ENCODE results near the gene TAF4. TPM values are rescaled to one million over a fixed set of nuclear protein-coding genes. Genes with fewer than 3 reads are reported as not detected.

The TAF4 gene
- total and polyA plus RNA-seq, 2 donors, result 3.4 to 12.0 TPM

DNA sequence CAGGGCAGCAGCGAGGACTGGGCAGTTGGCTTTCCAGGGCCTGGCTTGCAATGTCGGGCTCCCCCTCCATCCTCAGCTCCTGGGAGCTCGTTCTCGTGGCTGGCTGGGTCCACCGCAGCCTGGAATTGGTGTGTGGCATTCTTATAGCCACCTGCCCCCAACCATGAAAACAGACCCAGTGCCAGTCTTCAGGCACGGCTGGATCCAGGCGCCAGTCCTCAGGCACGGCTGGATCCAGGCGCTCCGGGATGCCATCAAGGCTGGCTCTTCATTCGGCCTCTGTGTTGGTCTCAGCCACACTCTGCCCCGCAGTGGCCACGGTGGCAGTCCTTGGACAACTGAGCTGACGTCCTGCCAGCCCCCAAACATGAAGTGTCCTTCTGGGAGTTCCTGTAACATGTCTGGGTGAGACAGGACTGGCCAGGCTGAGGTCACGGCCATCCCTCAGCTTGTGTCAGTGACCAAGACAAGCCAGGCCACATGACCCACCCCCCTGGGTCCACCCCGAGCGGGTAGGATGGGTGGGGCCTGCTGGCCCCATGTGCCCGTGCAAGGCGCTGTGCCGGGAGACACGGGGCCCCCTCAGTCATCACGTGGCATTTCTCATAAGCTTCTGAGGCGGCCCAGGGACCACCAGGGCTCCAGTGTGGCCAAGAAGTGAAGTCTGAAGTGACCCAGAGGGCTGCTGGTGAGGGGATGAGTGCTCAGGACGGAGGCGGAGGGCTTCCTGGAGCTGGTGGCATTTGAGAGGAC is 99.0 kb downstream of the TAF4 start:
- Histone ChIP-seq H3K27ac (ENCODE audit: low read depth in 1 of 2, low read length in 1 of 2) (no peak overlapping the region), H3K4me3 (ENCODE audit: low read length in 2 of 2) (no peak overlapping the region), H3K9me3 (ENCODE audit: control insufficient read depth in 2 of 2, insufficient read depth in 1 of 2, low read length in 1 of 2) (no peaks in the 10 kb centered on the region), H3K4me1 (ENCODE audit: control insufficient read depth in 2 of 2, insufficient read depth in 2 of 2, low read length in 2 of 2) (no peaks in the 10 kb centered on the region), H3K27me3 (ENCODE audit: control insufficient read depth in 2 of 2, insufficient read depth in 1 of 2, low read length in 1 of 2) (peaks cover 8 to 31% of the 10 kb centered on the region in 2 donors), H3K36me3 (ENCODE audit: control insufficient read depth in 2 of 2, insufficient read depth in 2 of 2, low read length in 1 of 2) (no peaks in the 10 kb centered on the region)
- WGBS, result 93% methylated on average over 25 of the region's 25 CpGs
- no peak for DNase-seq (ENCODE audit: low read depth in 6 of 9, low spot score in 9 of 9)

DNA sequence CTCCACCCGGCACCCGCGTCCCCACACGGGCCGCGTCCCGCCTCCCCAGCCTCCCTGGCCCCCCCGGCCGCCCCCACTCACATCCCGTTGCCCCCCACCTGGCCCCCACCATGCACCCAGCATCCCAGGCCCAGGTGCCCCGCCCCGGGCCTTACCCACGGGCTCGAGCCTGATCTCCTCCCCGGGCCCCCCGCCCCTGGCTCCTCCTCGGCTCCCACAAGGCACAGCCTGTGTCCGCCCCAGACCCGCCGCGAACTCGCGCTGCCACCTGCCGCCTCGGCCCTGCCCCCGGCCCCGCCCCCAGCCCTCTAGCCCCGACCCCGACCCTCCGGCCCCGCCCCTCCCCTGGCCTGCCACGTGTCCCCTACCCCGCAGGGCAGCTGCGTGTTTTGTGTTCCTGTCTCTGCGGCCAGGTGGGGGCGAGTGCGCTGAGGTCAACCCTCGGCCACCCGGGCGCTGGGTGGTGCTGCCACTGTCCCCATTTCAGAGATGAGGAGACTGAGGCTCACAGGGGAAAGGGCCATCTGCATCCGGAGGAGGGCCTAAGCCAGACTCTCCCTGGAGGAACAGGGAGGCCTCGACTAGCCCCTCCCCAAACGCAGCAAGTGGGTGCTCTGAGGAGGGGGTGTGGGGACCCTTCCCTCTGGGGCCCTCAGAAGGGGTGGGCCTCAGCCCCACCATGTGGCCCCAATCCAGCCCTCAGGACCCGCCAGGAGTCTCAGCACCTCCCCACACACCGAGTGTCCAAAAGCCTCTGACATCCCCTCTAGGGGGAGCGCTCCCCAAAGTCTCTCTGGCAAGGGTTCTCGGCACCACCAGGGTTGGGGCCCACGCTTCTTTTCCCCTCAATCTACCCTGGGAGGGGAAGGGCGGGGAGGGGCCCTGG is 99.8 kb downstream of the TAF4 start:
- no peaks in the 10 kb centered on the region for H3K36me3 ChIP-seq (ENCODE audit: control insufficient read depth in 2 of 2, insufficient read depth in 2 of 2, low read length in 1 of 2)
- no peaks in the 10 kb centered on the region for H3K4me1 ChIP-seq (ENCODE audit: control insufficient read depth in 2 of 2, insufficient read depth in 2 of 2, low read length in 2 of 2)
- DNase-seq (ENCODE audit: low read depth in 6 of 9, low spot score in 9 of 9), result no peak
- peaks cover 8 to 31% of the 10 kb centered on the region in 2 donors for H3K27me3 ChIP-seq (ENCODE audit: control insufficient read depth in 2 of 2, insufficient read depth in 1 of 2, low read length in 1 of 2)
- no peak overlapping the region for H3K27ac ChIP-seq (ENCODE audit: low read depth in 1 of 2, low read length in 1 of 2)
- 17% methylated on average over 49 of the region's 49 CpGs for WGBS
- H3K4me3 ChIP-seq (ENCODE audit: low read length in 2 of 2), result no peak overlapping the region
- no peaks in the 10 kb centered on the region for H3K9me3 ChIP-seq (ENCODE audit: control insufficient read depth in 2 of 2, insufficient read depth in 1 of 2, low read length in 1 of 2)

DNA sequence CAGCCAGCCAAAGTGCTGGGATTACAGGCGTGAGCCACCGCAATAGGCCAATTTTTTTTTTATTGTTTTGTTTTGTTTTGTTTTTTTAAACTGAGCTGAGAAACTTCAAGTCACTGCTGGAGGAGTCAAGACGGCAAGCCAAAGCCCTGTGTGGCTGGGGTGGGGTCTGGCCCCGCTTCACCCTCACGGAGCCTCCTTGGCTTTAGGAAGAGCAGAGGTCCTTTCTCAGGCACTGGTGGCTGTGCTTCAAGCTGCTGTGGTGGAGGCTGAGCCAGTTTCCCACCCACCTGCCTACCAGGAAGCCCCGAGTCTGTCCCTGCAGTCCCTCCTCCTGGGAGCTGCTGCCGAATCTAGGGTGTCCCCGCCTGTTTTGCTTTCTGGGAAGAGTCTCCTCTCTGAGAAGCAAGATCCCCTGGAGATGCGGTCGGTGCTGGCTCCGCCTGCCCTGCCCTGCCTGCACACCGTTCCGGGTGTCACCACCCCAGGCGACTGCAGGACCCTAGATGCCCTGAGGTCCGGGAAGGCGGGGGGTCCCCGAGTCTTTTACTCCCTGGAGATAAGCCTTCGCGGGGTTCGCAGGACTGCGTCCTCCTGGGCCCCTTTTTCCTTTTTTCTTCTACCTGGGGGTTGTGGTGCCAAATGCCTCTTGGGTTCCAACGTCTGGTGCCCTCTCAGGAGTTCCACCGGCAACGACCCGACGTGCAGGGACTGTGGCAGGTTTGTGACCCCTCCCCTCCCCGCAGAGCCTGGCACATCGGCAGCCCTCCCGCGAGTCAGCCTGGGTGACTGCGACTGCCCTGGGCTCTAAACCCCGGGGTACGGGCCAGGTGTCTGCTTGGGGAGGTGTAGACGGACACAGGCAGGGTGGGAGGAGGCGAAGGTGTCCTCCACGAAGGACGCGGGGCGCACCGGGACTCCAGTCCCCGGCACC is 100.7 kb downstream of the TAF4 start:
- Histone ChIP-seq H3K27ac (ENCODE audit: low read depth in 1 of 2, low read length in 1 of 2) (no peak overlapping the region), H3K36me3 (ENCODE audit: control insufficient read depth in 2 of 2, insufficient read depth in 2 of 2, low read length in 1 of 2) (no peaks in the 10 kb centered on the region), H3K27me3 (ENCODE audit: control insufficient read depth in 2 of 2, insufficient read depth in 1 of 2, low read length in 1 of 2) (peaks cover 8 to 31% of the 10 kb centered on the region in 2 donors), H3K4me1 (ENCODE audit: control insufficient read depth in 2 of 2, insufficient read depth in 2 of 2, low read length in 2 of 2) (no peaks in the 10 kb centered on the region), H3K4me3 (ENCODE audit: low read length in 2 of 2) (no peak overlapping the region), H3K9me3 (ENCODE audit: control insufficient read depth in 2 of 2, insufficient read depth in 1 of 2, low read length in 1 of 2) (no peaks in the 10 kb centered on the region)
- DNase-seq (ENCODE audit: low read depth in 6 of 9, low spot score in 9 of 9), result no peak
- 45% methylated on average over 41 of the region's 41 CpGs for WGBS

DNA sequence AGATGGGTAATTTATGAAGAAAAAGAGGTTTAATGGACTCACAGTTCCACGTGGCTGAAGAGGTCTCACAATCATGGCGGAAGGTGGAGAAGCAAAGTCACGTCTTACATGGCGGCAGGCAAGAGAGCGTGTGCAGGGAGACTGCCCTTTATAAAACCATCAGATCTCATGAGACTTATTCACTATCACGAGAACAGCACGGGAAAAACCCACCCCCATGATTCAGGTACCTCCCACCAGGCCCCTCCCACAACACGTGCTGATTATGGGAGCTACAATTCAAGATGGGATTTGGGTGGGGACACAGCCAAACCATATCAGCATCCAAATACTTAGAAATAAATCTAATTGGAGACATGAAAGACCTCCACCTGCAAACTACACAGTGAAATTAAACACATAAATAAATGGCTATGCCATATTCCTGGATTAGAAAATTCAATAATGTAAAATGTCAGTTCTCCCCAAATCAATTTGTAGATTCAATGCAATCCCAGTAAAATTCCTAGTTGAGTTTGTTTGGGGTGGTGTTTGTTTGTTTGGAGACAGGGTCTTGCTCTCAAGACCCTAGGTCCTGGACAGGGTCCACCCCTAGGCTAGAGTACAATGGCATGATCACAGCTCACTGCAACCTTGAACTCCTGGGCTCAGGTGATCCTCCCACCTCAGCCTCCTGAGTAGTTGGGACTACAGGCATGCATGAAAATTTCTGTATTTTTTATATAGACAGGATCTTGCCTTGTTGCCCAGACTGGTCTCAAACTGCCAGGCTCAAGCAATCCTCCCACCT is 101.6 kb downstream of the TAF4 start:
- Histone ChIP-seq H3K4me3 (ENCODE audit: low read length in 2 of 2) (no peak overlapping the region), H3K4me1 (ENCODE audit: control insufficient read depth in 2 of 2, insufficient read depth in 2 of 2, low read length in 2 of 2) (no peaks in the 10 kb centered on the region), H3K36me3 (ENCODE audit: control insufficient read depth in 2 of 2, insufficient read depth in 2 of 2, low read length in 1 of 2) (no peaks in the 10 kb centered on the region), H3K9me3 (ENCODE audit: control insufficient read depth in 2 of 2, insufficient read depth in 1 of 2, low read length in 1 of 2) (no peaks in the 10 kb centered on the region), H3K27ac (ENCODE audit: low read depth in 1 of 2, low read length in 1 of 2) (no peak overlapping the region), H3K27me3 (ENCODE audit: control insufficient read depth in 2 of 2, insufficient read depth in 1 of 2, low read length in 1 of 2) (peaks cover 8 to 31% of the 10 kb centered on the region in 2 donors)
- DNase-seq (ENCODE audit: low read depth in 6 of 9, low spot score in 9 of 9), result no peak
- 91% methylated on average over 8 of the region's 8 CpGs for WGBS

DNA sequence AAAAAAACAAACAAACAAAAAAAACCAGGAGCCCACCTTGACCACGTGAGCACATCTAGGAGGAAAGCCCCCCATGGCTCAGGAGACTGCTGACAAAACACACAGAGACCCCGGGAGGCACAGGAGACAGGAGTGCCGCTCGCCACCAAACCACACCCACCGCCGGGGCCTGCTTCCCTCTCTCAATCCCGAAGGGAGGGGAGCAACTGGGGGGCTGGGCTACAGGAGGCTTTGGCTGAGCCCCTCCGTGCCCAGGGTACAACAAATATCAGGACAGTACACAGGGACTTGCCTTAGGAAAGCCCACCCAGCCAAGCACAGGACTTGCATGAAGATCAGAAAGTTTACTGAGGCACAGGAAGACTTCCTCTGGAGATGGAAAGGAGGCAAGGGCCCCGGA is 102.5 kb downstream of the TAF4 start:
- Histone ChIP-seq H3K4me3 (ENCODE audit: low read length in 2 of 2) (no peak overlapping the region), H3K36me3 (ENCODE audit: control insufficient read depth in 2 of 2, insufficient read depth in 2 of 2, low read length in 1 of 2) (no peaks in the 10 kb centered on the region), H3K4me1 (ENCODE audit: control insufficient read depth in 2 of 2, insufficient read depth in 2 of 2, low read length in 2 of 2) (no peaks in the 10 kb centered on the region), H3K27me3 (ENCODE audit: control insufficient read depth in 2 of 2, insufficient read depth in 1 of 2, low read length in 1 of 2) (peaks cover 8 to 31% of the 10 kb centered on the region in 2 donors), H3K27ac (ENCODE audit: low read depth in 1 of 2, low read length in 1 of 2) (no peak overlapping the region), H3K9me3 (ENCODE audit: control insufficient read depth in 2 of 2, insufficient read depth in 1 of 2, low read length in 1 of 2) (no peaks in the 10 kb centered on the region)
- 78% methylated on average over 9 of the region's 9 CpGs for WGBS
- no peak for DNase-seq (ENCODE audit: low read depth in 6 of 9, low spot score in 9 of 9)

DNA sequence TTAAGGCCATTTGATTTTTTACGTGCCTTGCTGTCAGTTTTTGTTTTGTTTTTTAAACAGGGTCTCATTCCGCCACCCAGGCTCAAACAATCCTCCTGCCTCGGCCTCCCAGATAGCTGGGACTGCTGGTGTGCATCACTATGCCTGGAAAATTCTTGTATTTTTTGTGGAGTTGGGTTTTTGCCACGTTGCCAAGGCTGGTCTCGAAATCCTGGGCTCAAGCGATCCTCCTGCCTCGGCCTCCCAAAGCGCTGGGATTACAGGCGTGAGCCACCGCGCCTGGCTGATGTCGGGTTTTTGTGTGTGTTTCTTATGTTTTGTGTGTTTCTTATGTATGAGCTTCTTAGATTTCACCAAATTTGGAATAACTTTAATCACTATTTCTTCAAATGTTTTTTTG is 104.8 kb downstream of the TAF4 start:
- no peak for DNase-seq (ENCODE audit: low read depth in 6 of 9, low spot score in 9 of 9)
- 96% methylated on average over 12 of the region's 12 CpGs for WGBS
- Histone ChIP-seq H3K4me1 (ENCODE audit: control insufficient read depth in 2 of 2, insufficient read depth in 2 of 2, low read length in 2 of 2) (no peaks in the 10 kb centered on the region), H3K36me3 (ENCODE audit: control insufficient read depth in 2 of 2, insufficient read depth in 2 of 2, low read length in 1 of 2) (no peaks in the 10 kb centered on the region), H3K27ac (ENCODE audit: low read depth in 1 of 2, low read length in 1 of 2) (no peak overlapping the region), H3K27me3 (ENCODE audit: control insufficient read depth in 2 of 2, insufficient read depth in 1 of 2, low read length in 1 of 2) (peaks cover 8 to 19% of the 10 kb centered on the region in 2 donors), H3K4me3 (ENCODE audit: low read length in 2 of 2) (no peak overlapping the region), H3K9me3 (ENCODE audit: control insufficient read depth in 2 of 2, insufficient read depth in 1 of 2, low read length in 1 of 2) (no peaks in the 10 kb centered on the region)

DNA sequence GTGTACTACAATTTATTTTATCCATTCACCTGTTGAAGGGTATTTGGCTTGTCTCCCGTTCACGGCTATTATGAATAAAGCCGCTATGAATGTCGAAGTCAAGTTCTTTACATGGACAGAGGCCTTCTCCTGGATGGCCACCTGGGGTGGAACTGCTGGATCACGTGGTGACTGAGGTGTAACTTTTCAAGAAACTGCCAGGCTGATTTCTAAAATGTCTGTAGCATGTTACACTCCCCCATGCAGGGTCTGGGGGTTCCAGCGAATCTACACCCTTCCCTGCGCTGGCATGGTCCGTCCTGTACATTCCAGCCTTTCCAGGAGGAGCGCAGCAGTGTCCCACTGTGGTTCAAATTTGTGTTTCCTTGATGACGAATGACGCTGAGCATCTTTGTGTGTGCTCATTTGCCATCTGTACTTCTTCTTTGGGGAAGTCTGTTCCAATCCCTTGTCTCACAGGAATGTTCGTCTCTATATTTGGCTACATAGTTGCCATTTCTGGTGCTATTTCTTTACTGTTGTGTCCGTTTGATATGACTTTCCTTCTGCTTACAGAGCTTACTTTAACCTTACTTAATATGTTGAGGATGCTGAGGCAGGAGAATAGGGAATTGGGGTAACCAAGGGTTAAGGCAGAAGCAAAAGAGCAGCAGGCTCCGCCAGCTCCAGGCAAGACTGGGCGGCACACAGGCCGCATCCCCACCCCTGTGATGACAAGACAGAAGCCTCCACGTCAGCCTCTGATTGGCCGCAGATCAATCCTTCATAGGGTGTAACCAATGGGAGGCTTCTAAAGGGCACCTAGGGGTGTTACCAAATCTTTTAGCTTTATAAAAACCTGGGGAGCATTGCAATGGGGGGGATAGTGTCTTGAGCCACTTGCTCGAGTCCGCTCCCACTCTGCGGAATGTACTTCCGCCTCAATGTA is 106.6 kb downstream of the TAF4 start:
- no peak overlapping the region for H3K4me3 ChIP-seq (ENCODE audit: low read length in 2 of 2)
- H3K9me3 ChIP-seq (ENCODE audit: control insufficient read depth in 2 of 2, insufficient read depth in 1 of 2, low read length in 1 of 2), result no peaks in the 10 kb centered on the region
- H3K27ac ChIP-seq (ENCODE audit: low read depth in 1 of 2, low read length in 1 of 2), result no peak overlapping the region
- WGBS, result 83% methylated on average over 22 of the region's 22 CpGs
- H3K36me3 ChIP-seq (ENCODE audit: control insufficient read depth in 2 of 2, insufficient read depth in 2 of 2, low read length in 1 of 2), result no peaks in the 10 kb centered on the region
- H3K4me1 ChIP-seq (ENCODE audit: control insufficient read depth in 2 of 2, insufficient read depth in 2 of 2, low read length in 2 of 2), result no peaks in the 10 kb centered on the region
- DNase-seq (ENCODE audit: low read depth in 6 of 9, low spot score in 9 of 9), result no peak
- H3K27me3 ChIP-seq (ENCODE audit: control insufficient read depth in 2 of 2, insufficient read depth in 1 of 2, low read length in 1 of 2), result peaks cover 0 to 6% of the 10 kb centered on the region in 2 donors

Measured in thymus (tissue), 11 donors.